ACC112 (cell line): ENCODE data around the gene NEU4.

Experiments
- H2AFZ ChIP-seq: fragments of 200-600 bp; sonication (generic); one replicate; pipeline ENCODE4 v1.6.0; 2017; ENCODE audit warnings: antibody characterized with exemption, low read length; ENCODE audit not compliant: unreplicated experiment
- H3K27ac ChIP-seq: fragments of 200-600 bp; sonication (generic); 2 replicates; pipeline ENCODE4 v1.5.1; 2014; ENCODE audit warnings: low read depth, mild to moderate bottlenecking, antibody characterized with exemption, low read length, moderate library complexity
- H3K27me3 ChIP-seq: fragments of 200-600 bp; sonication (generic); 2 replicates; pipeline ENCODE4 v1.6.1; 2014; ENCODE audit warnings: mild to moderate bottlenecking, antibody characterized with exemption, low read length, moderate library complexity, mixed read lengths; ENCODE audit not compliant: insufficient read depth
- H3K36me3 ChIP-seq: fragments of 200-600 bp; sonication (generic); 2 replicates; pipeline ENCODE4 v1.6.1; 2016; ENCODE audit warnings: mild to moderate bottlenecking, antibody characterized with exemption, low read length, moderate library complexity, mixed read lengths; ENCODE audit not compliant: insufficient read depth
- H3K4me1 ChIP-seq: fragments of 200-600 bp; sonication (generic); one replicate; pipeline ENCODE4 v1.6.1; 2016; ENCODE audit warnings: low read length, mixed read lengths; ENCODE audit not compliant: insufficient read depth, unreplicated experiment, control insufficient read depth
- H3K4me3 ChIP-seq: fragments of 200-600 bp; sonication (generic); 2 replicates; pipeline ENCODE4 v1.5.1; 2014; ENCODE audit warnings: mild to moderate bottlenecking, low read depth, low read length
- H3K79me2 ChIP-seq: fragments of 200-600 bp; sonication (generic); one replicate; pipeline ENCODE4 v1.6.0; 2016; ENCODE audit warnings: low read length; ENCODE audit not compliant: control insufficient read depth, unreplicated experiment, insufficient read depth

The NEU4 gene

GRCh38 chr2:241865957-241866789 lies 57.2 kb downstream of the NEU4 start:
- Histone ChIP-seq H3K4me3 (no peak overlapping the region), H3K27ac (no peak overlapping the region), H3K27me3 (peaks cover 51% of the 10 kb centered on the region)

More at GRCh38 chr2:241865957-241866789, 57.2 kb downstream of the NEU4 start:
- Histone ChIP-seq H3K36me3 (no peaks in the 10 kb centered on the region), H3K4me1 (peaks cover 8% of the 10 kb centered on the region), H2AFZ (no peak overlapping the region), H3K79me2 (no peaks in the 10 kb centered on the region)
